SKM-1 treated with dmso at 0.1 percent for 144 hours (cell line): ENCODE results near the gene LMX1B.

Source experiments
- DNase-seq: peaks from one replicate; lab custom pipeline; 2025; ENCODE audit not compliant: unreplicated experiment; lab: John Stamatoyannopoulos, UW

Gene LMX1B

GRCh38 chr9:126630458-126631237 is 16.9 kb downstream of the LMX1B start:
- no peak for DNase-seq

- DNase-seq: no peak
Observed at GRCh38 chr9:126631254-126631653, 17.5 kb downstream of the LMX1B start.

GRCh38 chr9:126633881-126634558 is 20.3 kb downstream of the LMX1B start:
- DNase-seq: no peak

GRCh38 chr9:126635061-126635460 is 21.3 kb downstream of the LMX1B start:
- DNase-seq: no peak

GRCh38 chr9:126635661-126636439 is 22.1 kb downstream of the LMX1B start:
- DNase-seq: no peak

DNA sequence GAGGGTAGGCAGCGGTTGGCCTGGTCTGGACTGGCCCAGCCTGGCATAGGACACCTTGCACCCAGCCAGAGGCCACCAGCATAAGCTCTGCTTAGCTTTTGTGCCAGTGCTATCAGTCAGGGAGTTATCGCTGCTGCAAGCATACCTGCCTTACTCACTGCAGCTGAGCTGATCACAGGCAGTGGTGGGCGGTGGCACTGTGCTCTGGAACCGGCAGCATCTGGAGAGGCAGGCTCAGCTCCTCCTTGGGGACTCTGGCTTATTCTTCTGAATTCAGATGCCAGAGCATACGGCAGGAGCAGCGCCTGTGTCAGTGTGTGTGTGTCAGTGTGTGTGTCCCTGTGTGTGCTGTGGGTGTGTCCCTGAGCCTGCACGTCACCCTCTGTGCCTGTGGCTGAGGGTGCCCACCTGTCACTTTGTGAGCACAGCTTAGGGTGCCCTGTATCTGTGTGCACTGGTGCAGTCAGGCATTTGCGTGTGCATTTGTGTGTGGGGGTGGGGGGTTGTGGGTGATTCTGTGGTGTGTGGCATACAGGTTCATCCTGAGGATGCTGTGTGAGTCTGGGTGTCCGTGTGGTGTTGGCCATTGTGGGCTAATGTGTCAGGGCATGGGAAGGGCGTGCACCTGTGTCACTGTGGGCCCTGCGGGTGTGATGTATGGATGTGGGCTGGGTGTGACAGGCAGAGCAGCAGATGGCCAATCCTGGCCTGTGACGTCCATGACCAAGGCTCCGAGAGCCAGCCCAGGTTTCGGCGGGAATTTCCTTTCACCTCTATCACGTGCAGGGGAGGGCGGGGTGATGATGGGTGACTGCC is 23.5 kb downstream of the LMX1B start:
- no peak for DNase-seq

DNA sequence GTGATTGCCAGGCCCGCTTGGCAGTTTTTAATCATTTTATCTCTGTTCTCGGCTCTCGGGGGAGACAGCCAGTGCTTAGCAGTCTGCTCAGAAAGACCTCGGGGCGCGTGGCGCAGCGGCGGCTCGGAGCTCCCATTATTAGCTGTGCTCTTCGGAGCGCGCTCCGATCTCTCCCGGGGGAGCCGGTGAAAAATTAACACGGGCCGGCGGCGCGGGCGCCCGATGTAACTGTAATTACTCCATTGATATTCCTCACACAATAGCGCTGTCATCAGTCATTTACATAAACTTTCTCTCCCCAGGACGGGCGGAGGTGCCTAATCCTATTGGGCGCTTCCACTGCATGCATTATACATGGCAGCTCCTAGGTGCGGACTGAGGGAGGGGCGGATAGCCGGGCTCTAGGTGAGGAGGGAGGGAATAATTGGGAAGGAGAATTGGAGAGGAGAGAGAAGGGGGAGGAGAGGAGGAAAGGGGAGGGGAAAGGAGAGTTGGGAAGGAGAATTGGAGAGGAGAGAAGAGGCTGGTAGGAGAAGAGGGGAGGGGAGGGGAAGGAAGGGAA is 24.9 kb downstream of the LMX1B start:
- DNase-seq: no peak

DNA sequence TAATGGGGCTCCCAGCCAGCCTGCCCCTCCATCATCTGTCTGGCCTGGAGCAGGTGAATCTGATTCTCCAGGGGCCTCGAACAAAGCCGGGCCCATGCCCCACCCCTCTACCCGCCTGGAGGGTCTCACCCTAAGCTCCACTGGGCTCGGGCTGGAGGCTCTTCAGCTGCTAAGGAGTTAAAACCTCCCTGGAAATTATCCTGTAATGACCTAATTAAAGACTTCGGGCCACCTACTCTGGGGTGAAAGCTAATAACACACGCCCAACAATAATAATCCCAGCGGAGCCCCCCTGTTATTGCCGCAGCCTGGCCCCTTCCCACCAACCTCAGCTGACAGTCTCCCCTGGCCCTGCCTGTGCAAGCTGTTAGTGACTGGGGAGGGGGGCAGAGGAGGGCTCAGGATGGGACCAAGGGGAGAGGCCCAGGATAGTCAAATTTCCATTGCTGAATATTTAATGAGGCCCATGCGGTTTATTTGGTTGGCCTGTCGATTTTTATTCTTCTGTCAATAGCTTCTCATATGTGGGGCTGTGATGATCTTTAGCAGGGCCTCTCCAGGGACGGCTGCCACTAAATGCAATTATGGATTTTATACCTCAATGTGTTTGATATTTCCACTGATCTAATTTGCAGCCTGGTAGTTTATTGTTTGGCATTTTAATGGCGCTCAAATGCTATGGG is 25.7 kb downstream of the LMX1B start:
- no peak for DNase-seq

DNA sequence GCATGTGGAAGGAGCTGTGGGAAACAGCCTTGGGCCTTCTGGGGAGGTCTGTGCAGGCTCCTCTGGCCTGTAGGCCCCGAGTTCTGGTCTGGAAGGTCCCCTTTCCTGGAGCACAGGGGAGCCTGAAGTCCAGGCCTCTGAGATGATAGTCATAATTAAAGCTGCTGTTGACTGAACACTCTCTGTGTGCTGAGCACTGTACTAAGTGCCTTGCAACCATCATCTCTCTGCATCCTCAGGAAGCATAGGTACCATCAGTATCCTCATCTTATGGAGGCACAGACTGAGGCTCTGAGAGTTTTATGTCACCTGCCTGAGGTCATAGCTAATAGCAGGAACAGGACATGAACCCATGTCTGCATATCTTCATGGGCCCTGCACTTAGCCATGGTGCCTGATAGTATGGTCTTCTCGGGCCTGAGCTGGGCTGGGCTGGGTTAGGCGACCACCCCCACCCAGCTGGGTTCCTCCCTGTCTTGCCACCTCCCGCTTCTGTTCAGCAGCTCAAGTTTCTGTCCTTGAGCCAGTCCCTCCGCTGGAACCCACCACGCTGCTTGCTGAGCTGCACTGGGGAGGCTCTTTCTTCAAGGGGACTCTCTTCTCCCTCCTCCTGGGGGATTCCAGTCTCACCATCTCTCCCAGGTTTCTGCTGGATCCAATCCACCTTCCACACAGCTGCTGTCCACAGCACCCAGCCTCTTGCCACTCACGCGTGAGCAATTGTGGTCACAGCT is 27.6 kb downstream of the LMX1B start:
- no peak for DNase-seq

GRCh38 chr9:126642010-126642744 is 28.4 kb downstream of the LMX1B start:
- no peak for DNase-seq

DNA sequence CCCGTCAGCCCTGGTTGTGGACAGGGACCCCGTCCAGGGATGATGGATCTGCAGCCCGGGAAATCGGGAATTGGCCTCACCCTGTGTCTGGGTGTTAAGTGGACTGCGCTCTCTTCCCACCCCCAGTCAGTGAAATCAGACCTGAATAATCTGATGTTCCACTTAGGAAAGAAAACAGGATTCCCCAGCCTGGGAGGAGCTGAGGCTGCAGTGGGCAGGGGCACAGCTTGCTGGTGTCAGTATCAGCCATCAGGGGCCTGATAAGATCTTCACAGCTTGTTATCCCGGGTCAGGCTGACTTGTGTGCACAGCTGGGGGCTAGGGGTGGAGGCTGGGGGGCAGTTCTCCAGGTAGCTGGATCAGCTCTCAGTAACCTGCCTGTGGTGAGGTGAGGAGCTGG is 29.1 kb downstream of the LMX1B start:
- DNase-seq: no peak

DNA sequence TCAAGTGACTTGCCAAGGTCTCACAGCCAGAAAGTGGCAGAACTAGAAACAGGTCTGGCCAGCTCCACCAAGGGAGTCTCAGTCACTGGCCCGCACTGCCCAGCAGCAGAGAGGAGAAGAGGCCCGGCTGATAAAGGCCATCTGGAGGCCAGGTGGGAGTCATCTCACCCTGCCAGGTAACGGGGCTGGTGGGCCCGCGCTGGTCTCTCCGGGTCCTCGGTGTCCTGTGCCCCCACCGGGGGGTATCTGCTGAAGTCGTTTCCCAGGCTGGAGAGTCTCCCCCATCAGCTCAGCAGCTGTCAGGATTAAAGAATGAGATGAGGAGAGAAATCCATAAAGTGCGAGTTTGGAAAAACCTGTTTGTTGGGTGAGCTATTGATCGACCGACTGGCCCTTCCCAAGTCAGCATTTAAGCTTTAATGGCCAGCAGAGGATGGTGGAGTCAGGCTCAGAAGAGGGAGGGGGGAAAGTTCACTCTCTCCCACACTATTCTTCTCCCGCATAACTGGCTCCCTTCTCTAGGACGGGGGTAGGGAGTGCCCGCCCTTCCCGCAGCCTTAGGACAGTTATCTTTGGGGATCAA is 30.3 kb downstream of the LMX1B start:
- DNase-seq: no peak

DNA sequence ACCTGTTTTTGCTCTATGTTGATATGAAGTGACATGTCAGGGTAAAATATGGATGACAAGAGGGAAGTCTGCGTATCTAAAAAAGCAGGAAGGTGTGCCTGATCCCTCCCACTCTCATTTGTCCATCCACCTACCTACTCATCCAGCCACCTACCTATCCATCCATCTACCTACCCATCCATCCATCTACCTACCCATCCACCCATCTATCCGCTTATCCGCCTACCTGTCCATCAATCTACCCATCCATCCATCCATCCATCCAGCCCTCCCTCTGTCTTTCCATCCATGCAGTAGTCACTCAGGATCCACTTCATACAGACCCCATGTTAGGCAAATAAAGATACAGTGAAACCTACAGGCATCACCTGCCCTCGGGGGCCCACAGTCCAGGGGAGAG is 32.4 kb downstream of the LMX1B start:
- DNase-seq: no peak

DNA sequence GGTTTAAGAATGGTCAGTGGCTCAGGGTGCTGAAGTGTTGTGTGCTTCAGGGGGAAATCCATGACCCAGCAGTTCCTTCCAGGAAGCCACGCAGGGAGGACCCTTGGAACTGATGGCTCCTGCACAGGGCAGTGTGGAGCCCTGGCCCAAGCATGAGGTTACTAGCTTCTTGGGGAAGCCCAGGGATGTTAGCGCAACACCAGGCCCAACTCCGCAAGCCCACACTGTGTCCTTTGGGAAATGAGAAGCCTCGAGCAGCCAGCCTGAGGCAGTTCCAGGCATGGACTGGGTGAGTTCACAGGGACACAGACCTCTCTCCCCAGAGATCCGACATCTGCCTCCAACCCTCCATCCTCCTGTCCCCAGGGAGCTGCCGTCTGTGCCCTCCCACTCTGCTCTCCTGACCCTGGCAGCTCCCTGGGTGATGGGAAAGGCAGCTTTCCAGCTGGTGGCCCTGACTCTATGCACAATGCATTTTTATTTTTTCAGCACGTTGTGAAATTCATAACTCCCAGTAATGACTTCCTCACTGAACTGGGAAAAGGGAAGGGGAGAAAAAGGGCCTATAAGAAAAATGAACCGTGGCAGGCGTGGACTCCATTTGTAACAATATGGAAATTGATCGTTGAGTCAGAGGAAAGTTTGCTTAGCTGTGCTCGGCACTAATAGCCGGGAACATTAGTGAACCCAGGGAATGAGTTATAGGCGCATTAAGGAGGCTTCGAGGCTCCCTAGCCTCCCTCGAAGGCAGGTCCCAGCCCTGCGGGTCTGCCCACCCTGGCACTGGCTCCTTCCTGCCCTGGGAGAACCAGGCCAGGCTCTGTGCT is 34.1 kb downstream of the LMX1B start:
- no peak for DNase-seq

DNA sequence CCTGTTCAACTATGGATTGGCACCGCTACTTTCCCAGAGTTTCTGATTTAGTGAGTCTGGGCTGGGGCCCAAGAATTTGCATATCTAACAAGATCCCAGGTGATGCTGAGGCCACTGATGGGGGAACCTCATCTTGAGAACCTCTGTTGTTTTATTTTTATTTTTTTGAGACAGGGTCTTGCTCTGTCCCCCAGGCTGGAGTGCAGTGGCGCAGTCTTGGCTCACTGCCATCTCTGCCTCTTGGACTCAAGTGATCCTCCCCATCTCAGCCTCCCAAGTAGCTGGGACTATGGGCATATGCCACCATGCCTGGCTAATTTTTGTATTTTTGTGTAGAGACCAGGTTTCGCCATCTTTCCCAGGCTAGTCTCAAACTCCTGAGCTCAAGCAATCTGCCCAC is 35.7 kb downstream of the LMX1B start:
- DNase-seq: no peak

GRCh38 chr9:126650404-126651341 is 36.9 kb downstream of the LMX1B start:
- DNase-seq: no peak
